Loucy (cell line): Measurements from ENCODE around the gene TENM3.

ENCODE experiments used
- H2AFZ ChIP-seq: fragments of 200-600 bp; sonication (generic); 2 replicates; pipeline ENCODE4 v1.6.0; 2016; ENCODE audit warnings: antibody characterized with exemption, mild to moderate bottlenecking, low read length, moderate library complexity
- H3F3A ChIP-seq: fragments of 200-600 bp; 2 replicates; pipeline ENCODE4 v1.6.0; 2016; ENCODE audit warnings: antibody characterized with exemption, low read depth, mild to moderate bottlenecking
- H3K27me3 ChIP-seq: fragments of 200-600 bp; sonication (generic); 2 replicates; pipeline ENCODE4 v1.6.1; 2014; ENCODE audit warnings: low read length, mild to moderate bottlenecking; ENCODE audit not compliant: insufficient read depth, poor library complexity, severe bottlenecking
- H3K36me3 ChIP-seq: fragments of 200-600 bp; sonication (generic); 2 replicates; pipeline ENCODE4 v1.6.1; 2016; ENCODE audit warnings: low read length; ENCODE audit not compliant: insufficient read depth
- H3K4me1 ChIP-seq: fragments of 200-600 bp; sonication (generic); 2 replicates; pipeline ENCODE4 v1.5.1; 2014; ENCODE audit warnings: low read length, mild to moderate bottlenecking; ENCODE audit not compliant: insufficient read depth, poor library complexity, severe bottlenecking
- H3K4me2 ChIP-seq: fragments of 200-600 bp; sonication (generic); 2 replicates; pipeline ENCODE4 v1.6.0; 2014; ENCODE audit warnings: antibody characterized with exemption, low read length, low read depth, mild to moderate bottlenecking; ENCODE audit not compliant: poor library complexity, severe bottlenecking
- H3K4me3 ChIP-seq: fragments of 200-600 bp; sonication (generic); 2 replicates; pipeline ENCODE4 v1.5.1; 2014; ENCODE audit warnings: low read length, mild to moderate bottlenecking, mixed read lengths; ENCODE audit not compliant: poor library complexity, severe bottlenecking
- H3K79me2 ChIP-seq: fragments of 200-600 bp; sonication (generic); 2 replicates; pipeline ENCODE4 v1.6.1; 2014; ENCODE audit warnings: low read length; ENCODE audit not compliant: insufficient read depth
- H3K9ac ChIP-seq: fragments of 200-600 bp; sonication (generic); 2 replicates; pipeline ENCODE4 v1.6.0; 2014; ENCODE audit warnings: mild to moderate bottlenecking, low read depth, low read length, moderate library complexity; ENCODE audit not compliant: poor library complexity, severe bottlenecking
- H3K9me2 ChIP-seq: fragments of 200-600 bp; sonication (generic); replicated peaks from 2 replicates; pipeline ENCODE4 v1.6.1; 2016; ENCODE audit warnings: low read depth, low read length, mixed read lengths
- H3K9me3 ChIP-seq: fragments of 200-600 bp; sonication (generic); 2 replicates; pipeline ENCODE4 v1.6.1; 2014; ENCODE audit warnings: mild to moderate bottlenecking, antibody characterized with exemption, low read length, low read depth; ENCODE audit not compliant: insufficient read depth
- H4K20me1 ChIP-seq: fragments of 200-600 bp; sonication (generic); 2 replicates; pipeline ENCODE4 v1.6.0; 2014; ENCODE audit warnings: antibody characterized with exemption, low read length, mild to moderate bottlenecking; ENCODE audit not compliant: insufficient read depth, poor library complexity, severe bottlenecking
- EZH2phosphoT487 ChIP-seq: fragments of 200-600 bp; IDR thresholded peaks from 2 replicates; pipeline ENCODE4 v1.6.1; 2018; ENCODE audit warnings: antibody characterized with exemption, mild to moderate bottlenecking, moderate library complexity, borderline replicate concordance
- TF ChIP-seq, protein P1 (sequence below): fragments of 200-600 bp; sonication (generic); conservative IDR thresholded peaks from 2 replicates; pipeline ENCODE4 v1.5.1; 2014; ENCODE audit warnings: mild to moderate bottlenecking, antibody characterized with exemption, low read length

TENM3 gene

DNA sequence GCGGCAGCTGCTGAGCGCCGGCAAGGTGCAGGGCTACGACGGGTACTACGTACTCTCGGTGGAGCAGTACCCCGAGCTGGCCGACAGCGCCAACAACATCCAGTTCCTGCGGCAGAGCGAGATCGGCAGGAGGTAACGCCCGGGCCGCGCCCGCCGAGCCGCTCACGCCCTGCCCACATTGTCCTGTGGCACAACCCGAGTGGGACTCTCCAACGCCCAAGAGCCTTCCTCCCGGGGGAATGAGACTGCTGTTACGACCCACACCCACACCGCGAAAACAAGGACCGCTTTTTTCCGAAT is 557.0 kb downstream of the TENM3 start:
- Histone ChIP-seq H3K4me1 (no peaks in the 10 kb centered on the region), H3K9ac (no peak overlapping the region), H4K20me1 (no peaks in the 10 kb centered on the region), H3K27me3 (no peaks in the 10 kb centered on the region), H3F3A (no peaks in the 10 kb centered on the region), H2AFZ (no peak overlapping the region), H3K36me3 (no peaks in the 10 kb centered on the region), H3K4me3 (no peak overlapping the region), H3K9me3 (no peaks in the 10 kb centered on the region), H3K9me2 (no peaks in the 10 kb centered on the region), H3K79me2 (no peaks in the 10 kb centered on the region), H3K4me2 (no peak overlapping the region)
- TF ChIP-seq EZH2phosphoT487: no peak
- TF ChIP-seq, protein P1, sequence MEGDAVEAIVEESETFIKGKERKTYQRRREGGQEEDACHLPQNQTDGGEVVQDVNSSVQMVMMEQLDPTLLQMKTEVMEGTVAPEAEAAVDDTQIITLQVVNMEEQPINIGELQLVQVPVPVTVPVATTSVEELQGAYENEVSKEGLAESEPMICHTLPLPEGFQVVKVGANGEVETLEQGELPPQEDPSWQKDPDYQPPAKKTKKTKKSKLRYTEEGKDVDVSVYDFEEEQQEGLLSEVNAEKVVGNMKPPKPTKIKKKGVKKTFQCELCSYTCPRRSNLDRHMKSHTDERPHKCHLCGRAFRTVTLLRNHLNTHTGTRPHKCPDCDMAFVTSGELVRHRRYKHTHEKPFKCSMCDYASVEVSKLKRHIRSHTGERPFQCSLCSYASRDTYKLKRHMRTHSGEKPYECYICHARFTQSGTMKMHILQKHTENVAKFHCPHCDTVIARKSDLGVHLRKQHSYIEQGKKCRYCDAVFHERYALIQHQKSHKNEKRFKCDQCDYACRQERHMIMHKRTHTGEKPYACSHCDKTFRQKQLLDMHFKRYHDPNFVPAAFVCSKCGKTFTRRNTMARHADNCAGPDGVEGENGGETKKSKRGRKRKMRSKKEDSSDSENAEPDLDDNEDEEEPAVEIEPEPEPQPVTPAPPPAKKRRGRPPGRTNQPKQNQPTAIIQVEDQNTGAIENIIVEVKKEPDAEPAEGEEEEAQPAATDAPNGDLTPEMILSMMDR: no peak

DNA sequence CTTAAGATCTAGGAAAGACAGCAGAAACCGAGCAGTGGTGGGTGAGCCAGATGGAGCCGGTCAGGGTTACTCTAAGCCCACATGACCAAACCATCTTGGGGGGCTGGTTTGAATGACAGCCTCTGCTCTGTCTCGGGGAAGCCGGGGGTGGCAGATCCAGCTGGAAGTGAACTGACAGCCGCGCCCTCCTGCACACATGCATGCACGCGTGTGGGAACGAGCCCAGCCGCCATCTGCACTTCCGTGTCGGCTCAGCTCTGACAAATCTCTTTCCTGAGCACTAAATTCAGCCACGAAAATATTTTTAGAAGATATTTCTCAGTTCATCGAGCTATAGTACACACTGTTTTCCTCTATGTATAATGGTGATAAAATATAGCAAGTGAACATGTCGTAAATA is 558.4 kb downstream of the TENM3 start:
- H3K9ac ChIP-seq: no peak overlapping the region
- no peaks in the 10 kb centered on the region for H3K9me3 ChIP-seq
- no peaks in the 10 kb centered on the region for H3K9me2 ChIP-seq
- H3K4me1 ChIP-seq: no peaks in the 10 kb centered on the region
- H3F3A ChIP-seq: no peaks in the 10 kb centered on the region
- H3K4me2 ChIP-seq: no peak overlapping the region
- no peaks in the 10 kb centered on the region for H3K36me3 ChIP-seq
- TF ChIP-seq, protein P1: no peak
- TF ChIP-seq EZH2phosphoT487: no peak
- no peak overlapping the region for H3K4me3 ChIP-seq
- no peaks in the 10 kb centered on the region for H3K27me3 ChIP-seq
- H3K79me2 ChIP-seq: no peaks in the 10 kb centered on the region
- no peaks in the 10 kb centered on the region for H4K20me1 ChIP-seq
- H2AFZ ChIP-seq: no peak overlapping the region

DNA sequence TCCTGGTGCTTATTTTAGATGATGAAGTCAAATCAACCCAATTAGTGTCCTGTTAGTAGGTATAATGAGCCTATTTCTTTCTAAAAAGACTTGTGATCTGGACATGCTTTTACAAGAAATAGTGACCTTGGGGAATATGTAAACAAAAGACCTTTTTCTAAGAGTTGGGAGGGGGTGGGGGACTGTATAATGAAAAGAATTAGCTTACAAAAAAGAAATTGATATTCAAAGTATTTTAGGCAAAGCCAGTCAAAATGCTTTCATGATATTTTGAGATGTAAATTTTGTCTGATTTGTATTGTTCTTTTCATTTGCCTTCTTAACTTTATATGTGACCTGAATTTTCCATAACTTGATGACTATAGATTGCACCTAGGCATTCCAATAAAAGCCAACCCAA is 559.4 kb downstream of the TENM3 start:
- Histone ChIP-seq H3K9me2 (no peaks in the 10 kb centered on the region), H3K4me3 (no peak overlapping the region), H3K36me3 (no peaks in the 10 kb centered on the region), H3F3A (no peaks in the 10 kb centered on the region), H3K9ac (no peak overlapping the region), H3K9me3 (no peaks in the 10 kb centered on the region), H2AFZ (no peak overlapping the region), H3K79me2 (no peaks in the 10 kb centered on the region), H3K4me1 (no peaks in the 10 kb centered on the region), H4K20me1 (no peaks in the 10 kb centered on the region), H3K27me3 (no peaks in the 10 kb centered on the region), H3K4me2 (no peak overlapping the region)
- TF ChIP-seq EZH2phosphoT487: no peak
- TF ChIP-seq, protein P1: no peak
